Purkinje cell (primary cell): ENCODE results near the gene KIDINS220. TPM values are rescaled to one million over a fixed set of nuclear protein-coding genes. Genes with fewer than 3 reads are reported as not detected.

Experiments
- polyA plus RNA-seq: library from polyadenylated mRNA; unstranded; fragments of >200 nt; fragmentation: Nextera tagmentation; gene quantifications from 2 replicates; pipeline ENCODE4 v1.2.1, GENCODE V29; 2014

The KIDINS220 gene
- 71.6 and 82.8 TPM in 2 replicates for polyA plus RNA-seq

GRCh38 chr2:8836971-8837794 is at the start of gene KIDINS220:
Gene KIDINS220 (minus strand): TSS chr2:8837613. CDS start chr2:8827093, 10,520 bp downstream.

GRCh38 chr2:8681786-8682692 is 155.4 kb downstream of the KIDINS220 start, which contains the start of gene ID2:
Gene ID2 (plus strand): TSS chr2:8682056. CDS start chr2:8682166, 110 bp downstream.

Other genes starting within 250 kb of the KIDINS220 start
- 3,601 and 3,850 TPM in 2 replicates for gene ID2, start 155.6 kb downstream of the KIDINS220 start, polyA plus RNA-seq
- gene MBOAT2, start 166.1 kb upstream of the KIDINS220 start, polyA plus RNA-seq, result 27.3 and 37.9 TPM in 2 replicates